Stimulated activated CD8-positive, alpha-beta memory T cell treated with anti-CD3 and anti-CD28 coated beads, Interleukin-15, amount 100 ng/mL, for 1 hour (primary cell): ENCODE data around the gene FANCC.

Experiments
- DNase-seq: peaks from one replicate; pipeline ENCODE4 v3.0.0-alpha.2; 2020; ENCODE audit warnings: low read depth

The FANCC gene

GRCh38 chr9:95189251-95190098 lies 128.0 kb downstream of the FANCC start:
- DNase-seq: no peak

- no peak for DNase-seq
Measured at GRCh38 chr9:95188459-95188858, 129.1 kb downstream of the FANCC start.

DNA sequence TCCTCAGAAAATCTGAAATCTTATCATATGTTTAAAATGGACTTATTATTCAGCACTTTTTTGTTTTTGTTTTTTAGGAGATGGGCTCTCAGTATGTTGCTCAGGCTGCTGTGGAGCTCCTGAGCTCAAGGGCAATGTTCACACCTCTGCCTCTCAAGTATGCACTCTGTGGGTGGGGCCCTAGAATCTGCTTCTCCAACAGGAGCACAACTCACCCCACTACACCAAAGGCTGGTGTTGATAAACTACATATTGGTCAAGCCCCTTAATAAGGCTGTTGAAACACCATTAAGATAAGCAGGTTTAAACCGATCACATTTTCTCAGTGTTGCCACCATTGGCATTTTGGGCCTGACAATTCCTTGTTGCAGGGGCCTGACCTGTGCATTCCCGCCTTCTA lies 131.6 kb downstream of the FANCC start:
- no peak for DNase-seq

DNA sequence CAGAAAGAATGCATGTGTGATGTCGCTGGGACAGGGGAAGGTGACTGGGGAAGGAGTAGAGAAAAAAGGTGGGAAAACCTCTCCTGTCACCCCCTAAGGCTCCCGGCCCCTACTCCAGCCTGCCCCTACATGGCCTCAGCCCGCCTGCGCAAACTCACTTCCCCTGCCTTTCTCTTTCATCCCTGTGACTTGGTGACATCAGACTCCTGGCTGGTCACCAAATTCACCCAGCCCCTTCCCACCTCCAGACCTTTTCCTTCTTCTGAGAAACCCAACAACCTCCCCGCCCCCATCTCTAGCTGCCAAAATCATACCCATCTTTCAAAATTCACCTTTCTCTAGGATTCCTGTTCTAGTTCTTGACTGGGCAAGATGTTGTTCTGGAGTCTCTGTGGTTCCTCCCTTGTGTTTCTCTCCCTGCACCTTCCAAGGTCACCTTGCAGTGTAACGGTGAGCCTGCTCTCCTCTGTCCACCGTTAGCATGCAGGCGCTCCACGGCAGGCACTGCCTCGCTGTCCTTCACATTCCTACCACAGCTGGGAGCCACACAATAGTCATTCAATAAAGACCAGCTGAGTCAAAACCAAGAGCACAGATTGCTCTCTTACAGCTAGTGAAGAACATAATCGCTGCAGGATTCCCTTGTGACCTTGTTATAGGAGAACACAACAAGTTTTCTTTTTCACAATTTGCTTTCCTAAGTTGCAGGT lies 134.5 kb downstream of the FANCC start:
- no peak for DNase-seq

- DNase-seq: no peak
Measured at GRCh38 chr9:95181835-95182234, 135.7 kb downstream of the FANCC start.

DNA sequence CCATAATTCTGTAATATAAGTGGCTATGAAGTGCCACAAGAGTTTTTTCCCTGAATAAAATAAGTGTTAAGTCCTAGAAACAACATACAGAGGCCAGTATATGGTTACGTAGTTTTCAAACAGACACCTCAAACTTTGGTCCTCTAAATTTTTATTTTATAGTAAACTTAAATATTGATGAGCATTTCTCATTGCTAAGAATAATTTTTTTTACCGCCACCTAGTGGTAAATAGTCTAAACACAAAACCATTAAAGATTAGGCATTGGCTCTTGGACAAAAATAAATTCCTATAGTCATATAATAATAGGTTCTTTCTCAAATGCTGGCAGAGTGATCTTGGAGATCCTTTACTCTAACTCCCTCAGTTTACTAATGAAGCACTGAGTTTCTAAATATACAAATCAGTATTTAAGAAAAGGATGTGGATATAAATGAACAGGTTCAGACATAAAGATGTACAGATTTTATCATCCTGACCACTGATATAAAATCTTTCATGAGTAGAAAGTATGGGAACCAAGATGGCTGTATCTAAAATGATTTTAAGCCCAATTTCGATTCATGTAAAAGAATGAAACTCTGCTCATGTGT lies 136.2 kb downstream of the FANCC start:
- DNase-seq: no peak

DNA sequence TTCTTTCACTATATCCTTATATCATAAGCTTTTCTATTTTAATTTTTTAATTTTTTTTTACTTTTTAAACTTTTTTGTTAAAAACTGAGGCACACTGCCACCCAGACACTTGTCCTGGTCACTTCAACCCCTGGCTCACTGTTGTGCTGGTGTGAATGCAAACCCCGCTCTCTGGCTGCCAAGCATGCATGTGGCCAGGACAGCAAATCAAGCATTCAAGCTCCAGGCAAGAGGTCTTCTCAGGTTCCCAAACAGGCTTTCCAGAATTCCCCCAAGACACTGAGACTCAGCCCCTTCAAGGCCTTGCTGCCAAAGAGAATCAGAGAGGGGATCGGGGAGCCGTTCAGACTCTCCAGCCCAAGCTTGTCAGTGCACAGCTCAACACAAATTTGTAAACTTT lies 139.9 kb downstream of the FANCC start:
- DNase-seq: no peak

- DNase-seq: no peak
Measured at GRCh38 chr9:95176755-95177319, 140.7 kb downstream of the FANCC start.

- DNase-seq: no peak
Measured at GRCh38 chr9:95175523-95175922, 142.0 kb downstream of the FANCC start.

GRCh38 chr9:95174038-95174437 lies 143.5 kb downstream of the FANCC start:
- DNase-seq: no peak

DNA sequence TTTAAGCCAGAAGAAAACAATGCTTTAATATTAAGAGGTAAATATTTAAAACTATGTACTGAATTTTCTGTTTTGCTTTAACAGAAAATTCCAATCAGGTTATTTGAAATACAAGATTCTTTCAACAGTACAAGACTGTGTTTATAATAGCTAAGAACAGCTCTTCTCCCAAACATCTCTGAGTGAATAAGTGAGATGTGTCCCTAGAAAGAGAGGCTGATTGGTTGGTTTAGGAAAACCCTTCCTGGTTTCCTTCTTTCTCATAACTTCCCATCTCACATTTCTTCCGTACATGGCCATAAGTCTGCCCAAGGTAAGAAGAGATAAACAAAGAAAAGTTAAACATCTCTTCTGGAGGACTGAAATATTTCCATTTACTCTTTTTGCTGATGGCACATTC lies 145.9 kb downstream of the FANCC start:
- DNase-seq: no peak

DNA sequence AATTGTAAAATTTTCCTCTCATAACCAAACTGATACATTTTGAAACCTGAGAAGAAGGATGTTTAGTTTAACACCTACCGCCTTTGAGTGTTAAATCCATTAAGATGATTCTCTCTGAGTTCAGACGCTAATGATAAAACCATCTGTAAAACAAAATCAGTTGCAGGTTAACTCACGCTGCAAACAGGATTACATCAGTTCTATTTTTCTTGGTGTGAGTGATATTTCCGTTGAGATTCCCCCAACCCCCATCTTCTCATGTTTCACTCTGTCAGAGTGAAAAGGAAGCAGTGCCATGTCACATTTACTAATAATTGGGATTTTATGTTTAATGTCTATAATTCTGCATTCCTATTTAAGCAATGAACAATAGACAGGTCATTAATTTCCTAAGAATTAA lies 146.5 kb downstream of the FANCC start:
- DNase-seq: no peak

DNA sequence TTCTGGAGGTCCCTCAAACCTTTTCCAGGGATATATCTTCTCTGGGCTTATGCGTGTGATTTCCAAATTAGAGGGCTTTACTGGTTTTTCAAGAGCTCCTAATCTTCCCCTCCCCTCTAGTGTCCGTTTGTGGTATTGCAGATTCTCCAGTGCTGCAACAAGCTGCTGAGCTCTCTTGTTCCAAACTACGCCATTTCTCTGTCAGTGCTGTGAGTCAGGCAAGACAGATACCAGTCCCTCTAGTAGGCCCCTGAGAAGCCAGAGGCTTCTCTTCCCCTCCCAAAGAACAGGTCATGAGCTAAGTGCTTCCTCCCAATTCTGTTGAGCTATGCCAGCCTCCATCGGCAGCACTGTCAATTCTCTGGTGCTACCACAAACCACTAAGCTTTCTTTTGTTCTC lies 149.5 kb downstream of the FANCC start:
- peak; percentile 28 for DNase-seq

DNA sequence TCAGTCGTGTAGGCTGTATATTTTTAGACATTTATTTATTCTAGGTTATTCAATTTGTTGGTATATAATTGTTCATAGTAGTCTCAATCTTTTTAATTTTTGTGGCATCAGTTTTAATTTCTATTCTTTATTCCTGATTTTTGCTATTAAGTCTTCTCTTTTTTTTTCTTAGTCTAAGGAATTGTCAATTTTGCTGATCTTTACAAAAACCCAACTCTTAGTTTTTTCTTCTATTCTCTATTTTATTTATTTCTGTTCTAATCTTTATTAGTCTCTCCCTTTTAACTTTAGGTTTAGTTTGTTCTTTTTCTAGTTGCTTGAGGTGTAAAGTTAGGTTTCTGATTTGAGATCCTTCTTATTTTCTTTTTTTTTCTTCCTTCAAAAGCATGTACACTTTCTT lies 152.5 kb downstream of the FANCC start:
- DNase-seq: no peak

DNA sequence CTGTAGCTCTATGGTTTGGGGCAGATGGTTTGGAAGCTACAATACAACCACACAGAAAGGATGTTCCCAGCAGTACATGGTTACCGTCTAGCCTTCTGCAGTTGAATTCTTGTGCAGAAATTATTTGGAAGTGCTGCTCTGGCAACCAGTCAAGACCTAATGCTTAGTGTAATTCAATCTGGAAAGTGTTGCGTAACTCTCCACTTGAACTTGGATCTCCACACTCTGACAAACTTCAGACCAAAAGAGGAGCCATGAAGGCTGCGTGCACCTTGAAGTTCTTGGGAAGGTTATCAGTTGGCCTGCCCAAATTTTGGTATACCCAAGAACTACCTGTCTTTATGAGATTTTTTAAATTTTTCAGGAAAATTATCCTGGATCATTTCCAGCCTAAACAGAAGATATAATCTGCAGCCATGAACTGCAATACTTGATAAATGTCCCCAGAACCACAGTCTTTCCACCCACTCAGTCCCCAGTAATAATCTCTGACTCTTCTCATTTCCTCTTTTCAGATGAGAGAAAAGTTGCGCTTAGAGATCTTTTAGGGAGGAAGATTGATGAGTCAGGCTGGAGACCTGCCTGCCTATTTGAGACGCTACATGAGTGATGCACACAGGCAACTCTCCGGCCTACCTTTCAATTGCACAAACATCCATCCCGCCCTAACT lies 159.9 kb downstream of the FANCC start:
- DNase-seq: no peak

GRCh38 chr9:95156074-95156473 lies 161.4 kb downstream of the FANCC start:
- no peak for DNase-seq

DNA sequence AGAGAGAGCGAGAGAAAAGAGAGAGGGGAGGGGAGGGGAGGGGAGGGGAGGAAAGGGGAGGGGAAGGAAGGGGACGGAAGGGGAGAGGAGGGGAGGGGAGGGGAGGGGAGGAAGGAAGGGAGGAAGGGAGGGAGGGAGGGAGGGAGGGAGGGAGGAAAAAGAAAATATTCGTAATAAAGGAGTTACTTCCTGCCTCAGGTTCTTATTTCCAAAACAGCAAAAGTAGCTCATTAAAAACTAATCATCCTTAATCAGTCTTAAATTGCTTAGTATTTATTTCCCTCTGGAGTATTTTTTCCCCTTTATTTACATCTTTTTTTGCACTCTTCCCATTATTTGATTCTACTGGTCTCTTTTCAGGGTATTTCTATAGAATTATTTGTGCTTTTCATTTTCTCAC lies 162.3 kb downstream of the FANCC start:
- DNase-seq: no peak

GRCh38 chr9:95150903-95151302 lies 166.6 kb downstream of the FANCC start:
- no peak for DNase-seq

DNA sequence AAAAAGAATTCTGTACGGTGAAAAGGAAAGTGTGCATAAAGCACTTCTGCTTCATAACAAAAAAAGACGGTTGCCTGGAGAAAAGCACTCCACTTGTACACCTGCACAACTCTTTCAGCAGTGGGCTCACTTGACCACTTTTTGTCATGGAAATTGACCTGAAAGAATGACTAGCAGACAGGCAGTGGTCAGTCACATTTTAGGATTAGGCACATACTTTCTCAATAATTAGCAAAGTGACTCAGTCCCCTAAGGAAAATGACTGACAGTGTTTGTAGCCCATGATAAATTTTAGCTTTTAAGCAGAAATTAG lies 169.3 kb downstream of the FANCC start:
- no peak for DNase-seq

DNA sequence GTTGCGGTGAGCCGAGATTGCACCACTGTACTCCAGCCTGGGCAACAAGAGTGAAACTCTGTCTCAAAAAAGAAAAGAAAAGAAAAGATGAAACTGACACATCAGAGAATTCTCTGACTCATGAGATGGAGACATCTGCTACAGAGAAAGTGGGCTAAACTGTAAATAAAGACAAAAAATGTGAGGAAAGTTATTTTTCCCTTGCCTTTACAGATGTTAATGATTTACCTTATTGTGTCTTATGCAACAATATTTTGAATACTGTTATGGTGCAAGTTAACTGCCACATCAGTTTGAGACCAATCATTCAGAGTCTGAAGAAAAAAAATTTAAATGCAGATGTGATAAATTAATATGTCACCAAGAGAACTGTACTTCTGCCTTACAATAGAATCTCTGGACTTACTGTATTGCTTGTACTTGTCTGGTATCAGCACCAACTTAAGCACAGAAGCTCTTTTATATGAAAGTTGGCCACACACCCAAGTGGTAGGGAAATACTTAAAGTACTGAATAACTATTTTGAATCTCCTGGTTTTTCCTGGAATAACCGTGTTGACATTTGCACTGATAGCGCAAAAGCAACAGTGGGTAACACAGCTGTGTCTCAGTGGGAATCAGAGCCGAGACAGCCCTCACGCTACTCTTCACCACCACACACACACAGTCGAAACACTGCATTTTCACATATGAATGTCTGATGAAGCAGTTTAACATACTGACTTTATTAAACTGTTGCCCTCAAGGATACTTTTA lies 169.9 kb downstream of the FANCC start:
- no peak for DNase-seq
